Stomach (tissue), 9 donors: ENCODE measurements around the gene FDXR. TPM values are rescaled to one million over a fixed set of nuclear protein-coding genes. Genes with fewer than 3 reads are reported as not detected.
"Not testable (repeated sequence)": the region's sequence is repeated elsewhere in the genome, so short reads cannot be mapped to it uniquely, and the experiment has no call there.

Experiments used
- DNase-seq, 2 donors: peaks; one replicate each; pipeline versions ENCODE4 v3.0.0 to v3.0.0-alpha.2; 2013 to 2019
- H3K27ac ChIP-seq, 5 donors: fragments of 200-600 bp in 4 of 5; sonication (generic) in 4 of 5; one replicate each; pipeline ENCODE4 v1.5.1; 2013 to 2019; ENCODE audit warnings: mild to moderate bottlenecking in 1 of 5, moderate library complexity in 1 of 5
- H3K27me3 ChIP-seq, 3 donors: fragments of 200-600 bp; sonication (generic); one replicate each; pipeline ENCODE4 v1.5.1; 2017 to 2019; ENCODE audit warnings: mixed run types in 1 of 3
- H3K36me3 ChIP-seq, 4 donors: fragments of 200-600 bp; sonication (generic); 1 replicate in 3 of 4; 2 replicates in 1 of 4; pipeline ENCODE4 v1.5.1; 2016 to 2019
- H3K4me1 ChIP-seq, 4 donors: fragments of 200-600 bp; sonication (generic); one replicate each; pipeline ENCODE4 v1.5.1; 2016 to 2019
- H3K4me3 ChIP-seq, 4 donors: fragments of 200-600 bp; sonication (generic) in 3 of 4; one replicate each; pipeline ENCODE4 v1.5.1; 2016 to 2019; ENCODE audit warnings: mild to moderate bottlenecking in 1 of 4
- H3K9me3 ChIP-seq, 4 donors: fragments of 200-600 bp; sonication (generic); one replicate each; pipeline ENCODE4 v1.5.1; 2016 to 2019
- EP300 ChIP-seq: sonication (generic); formaldehyde crosslinking; IDR thresholded peaks from one replicate; pipeline ENCODE4 v1.6.1; 2017; ENCODE audit warnings: antibody characterized with exemption
- POLR2A ChIP-seq, 4 donors: fragments of 450-650 bp; IDR thresholded peaks; one replicate each; pipeline ENCODE4 v1.6.1; 2016; ENCODE audit warnings: antibody characterized with exemption in 4 of 4, control low read depth in 2 of 4, mild to moderate bottlenecking in 1 of 4, moderate library complexity in 1 of 4
- POLR2AphosphoS5 ChIP-seq, 3 donors: sonication (generic); formaldehyde crosslinking; IDR thresholded peaks; one replicate each; pipeline ENCODE4 v1.6.1; 2016; ENCODE audit warnings: antibody characterized with exemption in 3 of 3
- WGBS, 5 donors: extraction: QIAGEN DNeasy Blood & Tissue Kit in 3 of 5; methylation state at CpG; one replicate each; pipeline versions ENCODE4 v1.1.5 to v1.1.7; 2013 to 2018; 5-methylcytosine and 5-hydroxymethylcytosine counted together
- intact Hi-C: fragments of 100-400 bp; cut with DNase I; formaldehyde crosslinking; loops from one replicate; pipeline ENCODE4 v1.15.1; 2023; ENCODE audit warnings: low total_unique reads
- polyA plus RNA-seq, 3 donors: library from polyadenylated mRNA; stranded (reverse); fragments of 200-250 nt; gene quantifications; one replicate each; pipeline ENCODE4 v1.2.3, GENCODE V29; 2013
- total RNA-seq, 5 donors: library from RNA; depleted of rRNA; stranded (reverse); fragments of >200 nt; gene quantifications; one replicate each; pipeline versions ENCODE4 v1.1.0 to v1.2.3, GENCODE V29; 2014 to 2016
- TF ChIP-seq, protein P1 (sequence below), 7 experiments: fragments of 450-650 bp in 4 of 7; fragments of 200-600 bp in 3 of 7; sonication (generic) in 3 of 7; IDR thresholded peaks; one replicate each; pipeline ENCODE4 v1.5.1; 2016 to 2019; ENCODE audit warnings: antibody characterized with exemption in 7 of 7, control low read depth in 2 of 7, mild to moderate bottlenecking in 1 of 7
- donor health status: healthy with polysubstance abuse.
- donor health status: Bipolar disorder and iron deficiency.
- donor health status: healthy.

Gene FDXR
- total and polyA plus RNA-seq, 8 donors = 0.58 to 94.1 (median 13.9) TPM

GRCh38 chr17:74870512-74870911 is 2.3 kb downstream of the FDXR start:
- no peak overlapping the region for H3K4me3 ChIP-seq
- H3K27ac ChIP-seq = no peak overlapping the region
- intact Hi-C loops = no loop called here
- peaks cover 13 to 23% (median 18%) of the 10 kb centered on the region in 4 donors for H3K4me1 ChIP-seq
- 82 to 91% (median 85%) methylated on average over 2 to 3 of the region's 3 CpGs for WGBS, 5 donors
- H3K27me3 ChIP-seq = no peaks in the 10 kb centered on the region
- H3K36me3 ChIP-seq = no peaks in the 10 kb centered on the region
- DNase-seq = peak in 1 of 2 donors; percentile 64
- H3K9me3 ChIP-seq = no peaks in the 10 kb centered on the region
- TF ChIP-seq POLR2AphosphoS5 (IDR thresholded peaks at IDR 0.05) (no peak), POLR2A (IDR thresholded peaks at IDR 0.05) (no peak), EP300 (no peak)
- TF ChIP-seq, protein P1, sequence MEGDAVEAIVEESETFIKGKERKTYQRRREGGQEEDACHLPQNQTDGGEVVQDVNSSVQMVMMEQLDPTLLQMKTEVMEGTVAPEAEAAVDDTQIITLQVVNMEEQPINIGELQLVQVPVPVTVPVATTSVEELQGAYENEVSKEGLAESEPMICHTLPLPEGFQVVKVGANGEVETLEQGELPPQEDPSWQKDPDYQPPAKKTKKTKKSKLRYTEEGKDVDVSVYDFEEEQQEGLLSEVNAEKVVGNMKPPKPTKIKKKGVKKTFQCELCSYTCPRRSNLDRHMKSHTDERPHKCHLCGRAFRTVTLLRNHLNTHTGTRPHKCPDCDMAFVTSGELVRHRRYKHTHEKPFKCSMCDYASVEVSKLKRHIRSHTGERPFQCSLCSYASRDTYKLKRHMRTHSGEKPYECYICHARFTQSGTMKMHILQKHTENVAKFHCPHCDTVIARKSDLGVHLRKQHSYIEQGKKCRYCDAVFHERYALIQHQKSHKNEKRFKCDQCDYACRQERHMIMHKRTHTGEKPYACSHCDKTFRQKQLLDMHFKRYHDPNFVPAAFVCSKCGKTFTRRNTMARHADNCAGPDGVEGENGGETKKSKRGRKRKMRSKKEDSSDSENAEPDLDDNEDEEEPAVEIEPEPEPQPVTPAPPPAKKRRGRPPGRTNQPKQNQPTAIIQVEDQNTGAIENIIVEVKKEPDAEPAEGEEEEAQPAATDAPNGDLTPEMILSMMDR (IDR thresholded peaks at IDR 0.05) = no peak

GRCh38 chr17:74870028-74870427 is 2.8 kb downstream of the FDXR start:
- H3K27ac ChIP-seq, H3K4me3 ChIP-seq, intact Hi-C loops, H3K27me3 ChIP-seq, DNase-seq, H3K36me3 ChIP-seq, H3K9me3 ChIP-seq: not testable (repeated sequence)
- 88 to 91% (median 90%) methylated on average over 9 of the region's 9 CpGs for WGBS, 5 donors
- peaks cover 13 to 24% (median 18%) of the 10 kb centered on the region in 4 donors for H3K4me1 ChIP-seq

DNA sequence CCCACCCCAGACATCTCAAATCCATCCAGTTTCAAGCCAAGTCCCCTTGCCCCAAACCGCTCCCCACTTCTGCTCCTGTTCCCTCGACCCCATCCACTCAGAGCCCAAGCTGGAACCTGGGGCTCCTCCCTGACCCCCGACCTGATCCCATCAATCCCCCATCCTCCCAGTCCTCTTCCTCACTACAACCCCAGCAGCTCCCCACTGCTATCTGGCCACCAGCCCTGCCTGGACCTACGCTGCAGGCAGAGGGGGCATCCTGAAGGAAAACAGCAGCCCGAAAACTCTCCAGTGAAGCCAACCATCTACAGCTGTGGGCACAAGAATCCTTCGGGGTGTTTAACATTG is 3.9 kb downstream of the FDXR start:
- Histone ChIP-seq H3K36me3 (peaks cover 0 to 4% (median 0%) of the 10 kb centered on the region in 4 donors), H3K27me3 (peaks cover 0 to 4% (median 0%) of the 10 kb centered on the region in 3 donors), H3K4me1 (peaks cover 12 to 25% (median 14%) of the 10 kb centered on the region in 4 donors), H3K27ac (no peak overlapping the region), H3K4me3 (no peak overlapping the region), H3K9me3 (no peaks in the 10 kb centered on the region)
- DNase-seq = no peak
- intact Hi-C loops = no loop called here
- TF ChIP-seq, protein P1 (IDR thresholded peaks at IDR 0.05) = no peak
- TF ChIP-seq POLR2AphosphoS5 (IDR thresholded peaks at IDR 0.05) (no peak), EP300 (no peak), POLR2A (IDR thresholded peaks at IDR 0.05) (no peak)
- 89 to 96% (median 93%) methylated on average over 6 of the region's 6 CpGs for WGBS, 5 donors

DNA sequence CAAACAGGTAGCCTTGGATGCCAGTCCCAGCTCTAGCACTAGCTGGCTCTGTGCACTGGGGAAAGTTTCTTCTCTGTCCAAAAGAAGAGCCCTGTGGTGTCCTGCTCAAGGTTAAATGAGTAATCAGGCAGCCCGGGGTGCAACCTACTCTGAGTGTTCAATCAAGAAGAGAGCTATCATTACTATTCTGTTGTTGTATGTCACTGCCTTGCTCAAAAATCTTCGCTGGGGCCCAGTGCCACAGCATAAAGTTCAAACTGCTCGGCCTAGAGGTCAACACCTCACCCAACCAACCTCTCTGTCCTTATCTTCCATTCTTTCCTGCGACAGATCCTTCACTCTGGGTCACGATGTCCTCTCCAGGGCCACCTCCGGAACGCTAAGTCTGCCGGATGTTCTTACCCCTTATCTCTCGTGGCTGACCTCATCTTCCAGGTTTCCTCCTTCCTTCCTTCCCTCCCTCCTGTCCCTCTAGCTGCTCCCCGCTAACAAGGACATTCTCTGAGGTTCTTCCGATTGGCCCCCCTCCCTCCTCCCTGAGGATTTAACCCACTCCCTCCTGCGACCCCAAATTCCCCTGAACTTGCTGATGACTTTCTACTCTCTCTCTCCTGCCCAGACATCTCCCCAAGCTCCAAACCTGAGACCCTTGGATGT is 4.4 kb downstream of the FDXR start:
- Histone ChIP-seq H3K27ac (no peak overlapping the region), H3K4me1 (peaks cover 10 to 22% (median 13%) of the 10 kb centered on the region in 4 donors), H3K9me3 (no peaks in the 10 kb centered on the region), H3K27me3 (peaks cover 0 to 5% (median 0%) of the 10 kb centered on the region in 3 donors), H3K36me3 (peaks cover 0 to 7% (median 0%) of the 10 kb centered on the region in 4 donors), H3K4me3 (no peak overlapping the region)
- no peak for TF ChIP-seq POLR2A (IDR thresholded peaks at IDR 0.05)
- TF ChIP-seq, protein P1 (IDR thresholded peaks at IDR 0.05) = no peak
- no peak for TF ChIP-seq EP300
- TF ChIP-seq POLR2AphosphoS5 (IDR thresholded peaks at IDR 0.05) = no peak
- intact Hi-C loops = no loop called here
- 63 to 75% (median 73%) methylated on average over 12 of the region's 12 CpGs for WGBS, 5 donors
- DNase-seq = no peak

- Histone ChIP-seq H3K27ac (no peak overlapping the region), H3K36me3 (peaks cover 0 to 7% (median 0%) of the 10 kb centered on the region in 4 donors), H3K27me3 (peaks cover 4 to 25% (median 12%) of the 10 kb centered on the region in 3 donors), H3K4me3 (no peak overlapping the region), H3K9me3 (no peaks in the 10 kb centered on the region), H3K4me1 (peaks cover 8 to 17% (median 11%) of the 10 kb centered on the region in 4 donors)
- intact Hi-C loops = no loop called here
- TF ChIP-seq POLR2AphosphoS5 (IDR thresholded peaks at IDR 0.05) (no peak), POLR2A (IDR thresholded peaks at IDR 0.05) (no peak), EP300 (no peak)
- TF ChIP-seq, protein P1 (IDR thresholded peaks at IDR 0.05) = no peak
- WGBS, 5 donors = 73 to 92% (median 79%) methylated on average over 15 to 19 of the region's 19 CpGs
- no peak for DNase-seq
Observed at GRCh38 chr17:74866198-74866835, 6.5 kb downstream of the FDXR start.
